Hematopoietic multipotent progenitor cell treated with erythropoietin and hydrocortisone succinate and interleukin-3 and kit ligand, for 4 days (in vitro differentiated cells): ENCODE data around the gene OR2M2.

Experiments
- DNase-seq: peaks from one replicate; pipeline ENCODE4 v3.0.0-alpha.2; 2015

Gene OR2M2

GRCh38 chr1:248174521-248174920 is at the start of gene OR2M2:
Gene OR2M2, plus strand, starts transcription at chr1:248174821. Its CDS starts 5,165 bp downstream, at chr1:248179986.
- no peak for DNase-seq

GRCh38 chr1:248127653-248128052 is 47.0 kb upstream of the OR2M2 start:
- DNase-seq = no peak

GRCh38 chr1:248136811-248137210 is 37.8 kb upstream of the OR2M2 start:
- no peak for DNase-seq

GRCh38 chr1:248140846-248141245 is 33.8 kb upstream of the OR2M2 start:
- no peak for DNase-seq

- DNase-seq = no peak
These were observed 31.3 kb upstream of the OR2M2 start for GRCh38 chr1:248143311-248143710.

GRCh38 chr1:248144513-248145198 is 30.0 kb upstream of the OR2M2 start, which contains the start of gene OR2M5:
Gene OR2M5, plus strand, starts transcription at chr1:248145148. Its CDS starts 0 bp downstream, at chr1:248145148.
- no peak for DNase-seq

GRCh38 chr1:248152056-248152827 is 22.4 kb upstream of the OR2M2 start:
- DNase-seq = no peak

GRCh38 chr1:248155927-248156326 is 18.7 kb upstream of the OR2M2 start:
- DNase-seq = peak; percentile 18

GRCh38 chr1:248158758-248159157 is 15.9 kb upstream of the OR2M2 start:
- no peak for DNase-seq

GRCh38 chr1:248164031-248164430 is 10.6 kb upstream of the OR2M2 start:
- no peak for DNase-seq

GRCh38 chr1:248165186-248165585 is 9.4 kb upstream of the OR2M2 start:
- DNase-seq = no peak

GRCh38 chr1:248183996-248184395 is 9.4 kb downstream of the OR2M2 start:
- no peak for DNase-seq

- no peak for DNase-seq
These were observed 12.7 kb downstream of the OR2M2 start for GRCh38 chr1:248187363-248187762.

- DNase-seq = peak; percentile 1
These were observed 14.4 kb downstream of the OR2M2 start for GRCh38 chr1:248189026-248189425.

GRCh38 chr1:248194117-248194516 is 19.5 kb downstream of the OR2M2 start:
- no peak for DNase-seq

GRCh38 chr1:248196965-248197364 is 22.3 kb downstream of the OR2M2 start, which contains the start of gene OR2M3:
Gene OR2M3, plus strand, starts transcription at chr1:248197265. Its CDS starts 5,803 bp downstream, at chr1:248203068.
- DNase-seq = no peak

- no peak for DNase-seq
These were observed 41.3 kb downstream of the OR2M2 start for GRCh38 chr1:248215880-248216279.

- no peak for DNase-seq
These were observed 50.9 kb downstream of the OR2M2 start for GRCh38 chr1:248225537-248225936.

GRCh38 chr1:248229360-248229908 is 54.8 kb downstream of the OR2M2 start:
- no peak for DNase-seq
